Measurements from ENCODE around the gene TTC39C.
"Not testable (repeated sequence)": the region's sequence is repeated elsewhere in the genome, so short reads cannot be mapped to it uniquely, and the experiment has no call there.

Gene TTC39C

GRCh38 chr18:24071029-24071428 lies 56.5 kb downstream of the TTC39C start:
- H3K4me3 Mint-ChIP-seq = no peak overlapping the region
- no peak overlapping the region for H3K27ac Mint-ChIP-seq
- H3K4me1 Mint-ChIP-seq = peaks cover 52% of the 10 kb centered on the region
- H3K36me3 Mint-ChIP-seq = peaks cover 24% of the 10 kb centered on the region
- no peaks in the 10 kb centered on the region for H3K9me3 Mint-ChIP-seq
- no peaks in the 10 kb centered on the region for H3K27me3 Mint-ChIP-seq

- Mint-ChIP-seq H3K27ac (peak overlapping the region; percentile 6), H3K9me3 (no peaks in the 10 kb centered on the region), H3K4me1 (peaks cover 52% of the 10 kb centered on the region), H3K4me3 (no peak overlapping the region), H3K36me3 (peaks cover 23% of the 10 kb centered on the region), H3K27me3 (no peaks in the 10 kb centered on the region)
Measured at GRCh38 chr18:24071779-24072178, 57.2 kb downstream of the TTC39C start.

- H3K4me1 Mint-ChIP-seq = peaks cover 58% of the 10 kb centered on the region
- peaks cover 22% of the 10 kb centered on the region for H3K36me3 Mint-ChIP-seq
- no peaks in the 10 kb centered on the region for H3K9me3 Mint-ChIP-seq
- H3K4me3 Mint-ChIP-seq = no peak overlapping the region
- H3K27ac Mint-ChIP-seq = no peak overlapping the region
- H3K27me3 Mint-ChIP-seq = no peaks in the 10 kb centered on the region
Measured at GRCh38 chr18:24072743-24073142, 58.2 kb downstream of the TTC39C start.

- H3K27me3 Mint-ChIP-seq = no peaks in the 10 kb centered on the region
- peaks cover 22% of the 10 kb centered on the region for H3K36me3 Mint-ChIP-seq
- no peaks in the 10 kb centered on the region for H3K9me3 Mint-ChIP-seq
- H3K4me3 Mint-ChIP-seq = no peak overlapping the region
- H3K4me1 Mint-ChIP-seq = peaks cover 59% of the 10 kb centered on the region
- no peak overlapping the region for H3K27ac Mint-ChIP-seq
Measured at GRCh38 chr18:24073791-24074190, 59.2 kb downstream of the TTC39C start.

GRCh38 chr18:24074757-24075156 lies 60.2 kb downstream of the TTC39C start:
- H3K36me3 Mint-ChIP-seq = peaks cover 22% of the 10 kb centered on the region
- H3K27me3 Mint-ChIP-seq, H3K4me3 Mint-ChIP-seq, H3K9me3 Mint-ChIP-seq: not testable (repeated sequence)
- peaks cover 51% of the 10 kb centered on the region for H3K4me1 Mint-ChIP-seq
- peak overlapping the region; percentile 41 for H3K27ac Mint-ChIP-seq

- Mint-ChIP-seq H3K9me3 (no peaks in the 10 kb centered on the region), H3K27ac (peak overlapping the region; percentile 84)
Measured at GRCh38 chr18:24075767-24076597, 61.4 kb downstream of the TTC39C start.

GRCh38 chr18:24076950-24077349 lies 62.4 kb downstream of the TTC39C start:
- Mint-ChIP-seq H3K4me1 (peaks cover 64% of the 10 kb centered on the region), H3K9me3 (no peaks in the 10 kb centered on the region), H3K27me3 (no peaks in the 10 kb centered on the region), H3K4me3 (no peak overlapping the region), H3K36me3 (peaks cover 20% of the 10 kb centered on the region), H3K27ac (peak overlapping the region; percentile 84)

More at GRCh38 chr18:24075767-24076597, 61.4 kb downstream of the TTC39C start:
- Mint-ChIP-seq H3K36me3 (peaks cover 20% of the 10 kb centered on the region), H3K4me3 (peak overlapping the region; percentile 11), H3K4me1 (peaks cover 57% of the 10 kb centered on the region), H3K27me3 (no peaks in the 10 kb centered on the region)

- Mint-ChIP-seq H3K27ac (peak overlapping the region; percentile 46), H3K27me3 (no peaks in the 10 kb centered on the region), H3K36me3 (peaks cover 15% of the 10 kb centered on the region), H3K9me3 (no peaks in the 10 kb centered on the region), H3K4me3 (no peak overlapping the region), H3K4me1 (peaks cover 66% of the 10 kb centered on the region)
Measured at GRCh38 chr18:24078391-24078790, 63.8 kb downstream of the TTC39C start.

- no peaks in the 10 kb centered on the region for H3K27me3 Mint-ChIP-seq
- H3K27ac Mint-ChIP-seq = peak overlapping the region; percentile 41
- H3K4me3 Mint-ChIP-seq = no peak overlapping the region
Measured at GRCh38 chr18:24080861-24081260, 66.3 kb downstream of the TTC39C start.

GRCh38 chr18:24083550-24083949 lies 69.0 kb downstream of the TTC39C start:
- no peaks in the 10 kb centered on the region for H3K27me3 Mint-ChIP-seq
- H3K27ac Mint-ChIP-seq = no peak overlapping the region
- H3K9me3 Mint-ChIP-seq = no peaks in the 10 kb centered on the region
- peaks cover 36% of the 10 kb centered on the region for H3K4me1 Mint-ChIP-seq
- H3K4me3 Mint-ChIP-seq = no peak overlapping the region
- peaks cover 22% of the 10 kb centered on the region for H3K36me3 Mint-ChIP-seq

More at GRCh38 chr18:24080861-24081260, 66.3 kb downstream of the TTC39C start:
- Mint-ChIP-seq H3K9me3 (no peaks in the 10 kb centered on the region), H3K36me3 (peaks cover 16% of the 10 kb centered on the region), H3K4me1 (peaks cover 57% of the 10 kb centered on the region)

GRCh38 chr18:24086082-24086481 lies 71.5 kb downstream of the TTC39C start:
- peaks cover 24% of the 10 kb centered on the region for H3K4me1 Mint-ChIP-seq
- H3K4me3 Mint-ChIP-seq = no peak overlapping the region
- H3K27me3 Mint-ChIP-seq = no peaks in the 10 kb centered on the region
- peaks cover 29% of the 10 kb centered on the region for H3K36me3 Mint-ChIP-seq
- no peak overlapping the region for H3K27ac Mint-ChIP-seq
- H3K9me3 Mint-ChIP-seq = no peaks in the 10 kb centered on the region

GRCh38 chr18:24089076-24089475 lies 74.5 kb downstream of the TTC39C start:
- H3K36me3 Mint-ChIP-seq = peaks cover 33% of the 10 kb centered on the region
- no peaks in the 10 kb centered on the region for H3K27me3 Mint-ChIP-seq
- peak overlapping the region; percentile 68 for H3K27ac Mint-ChIP-seq
- H3K9me3 Mint-ChIP-seq = no peaks in the 10 kb centered on the region
- H3K4me1 Mint-ChIP-seq = peaks cover 22% of the 10 kb centered on the region
- H3K4me3 Mint-ChIP-seq = no peak overlapping the region

- no peaks in the 10 kb centered on the region for H3K27me3 Mint-ChIP-seq
- no peak overlapping the region for H3K4me3 Mint-ChIP-seq
- no peak overlapping the region for H3K27ac Mint-ChIP-seq
- H3K36me3 Mint-ChIP-seq = peaks cover 36% of the 10 kb centered on the region
- peaks cover 27% of the 10 kb centered on the region for H3K4me1 Mint-ChIP-seq
- H3K9me3 Mint-ChIP-seq = peaks cover 5% of the 10 kb centered on the region
Measured at GRCh38 chr18:24089515-24090337, 75.2 kb downstream of the TTC39C start.

- H3K4me1 Mint-ChIP-seq = peaks cover 29% of the 10 kb centered on the region
- peaks cover 39% of the 10 kb centered on the region for H3K36me3 Mint-ChIP-seq
- no peak overlapping the region for H3K4me3 Mint-ChIP-seq
Measured at GRCh38 chr18:24090876-24091275, 76.3 kb downstream of the TTC39C start.

GRCh38 chr18:24094561-24094960 lies 80.0 kb downstream of the TTC39C start:
- no peaks in the 10 kb centered on the region for H3K27me3 Mint-ChIP-seq
- H3K36me3 Mint-ChIP-seq = peaks cover 38% of the 10 kb centered on the region
- no peak overlapping the region for H3K27ac Mint-ChIP-seq
- peaks cover 5% of the 10 kb centered on the region for H3K9me3 Mint-ChIP-seq
- H3K4me3 Mint-ChIP-seq = no peak overlapping the region
- peaks cover 23% of the 10 kb centered on the region for H3K4me1 Mint-ChIP-seq

More at GRCh38 chr18:24090876-24091275, 76.3 kb downstream of the TTC39C start:
- Mint-ChIP-seq H3K9me3 (peaks cover 5% of the 10 kb centered on the region), H3K27me3 (no peaks in the 10 kb centered on the region), H3K27ac (no peak overlapping the region)

- H3K4me3 Mint-ChIP-seq = no peak overlapping the region
- peaks cover 5% of the 10 kb centered on the region for H3K9me3 Mint-ChIP-seq
- H3K4me1 Mint-ChIP-seq = peaks cover 26% of the 10 kb centered on the region
Measured at GRCh38 chr18:24095976-24096375, 81.4 kb downstream of the TTC39C start.

More at GRCh38 chr18:24095976-24096375, 81.4 kb downstream of the TTC39C start:
- no peak overlapping the region for H3K27ac Mint-ChIP-seq
- no peaks in the 10 kb centered on the region for H3K27me3 Mint-ChIP-seq
- H3K36me3 Mint-ChIP-seq = peaks cover 38% of the 10 kb centered on the region

Measured in activated naive CD4-positive, alpha-beta T cell treated with anti-CD3 and anti-CD28 coated beads, Interleukin-2, amount 50 U/mL, for 24 hours (primary cell).